ENCODE data around the gene CANX. TPM values are rescaled to one million over a fixed set of nuclear protein-coding genes. Genes with fewer than 3 reads are reported as not detected.
"Not testable (repeated sequence)": the region's sequence is repeated elsewhere in the genome, so short reads cannot be mapped to it uniquely, and the experiment has no call there.

CANX gene, protein sequence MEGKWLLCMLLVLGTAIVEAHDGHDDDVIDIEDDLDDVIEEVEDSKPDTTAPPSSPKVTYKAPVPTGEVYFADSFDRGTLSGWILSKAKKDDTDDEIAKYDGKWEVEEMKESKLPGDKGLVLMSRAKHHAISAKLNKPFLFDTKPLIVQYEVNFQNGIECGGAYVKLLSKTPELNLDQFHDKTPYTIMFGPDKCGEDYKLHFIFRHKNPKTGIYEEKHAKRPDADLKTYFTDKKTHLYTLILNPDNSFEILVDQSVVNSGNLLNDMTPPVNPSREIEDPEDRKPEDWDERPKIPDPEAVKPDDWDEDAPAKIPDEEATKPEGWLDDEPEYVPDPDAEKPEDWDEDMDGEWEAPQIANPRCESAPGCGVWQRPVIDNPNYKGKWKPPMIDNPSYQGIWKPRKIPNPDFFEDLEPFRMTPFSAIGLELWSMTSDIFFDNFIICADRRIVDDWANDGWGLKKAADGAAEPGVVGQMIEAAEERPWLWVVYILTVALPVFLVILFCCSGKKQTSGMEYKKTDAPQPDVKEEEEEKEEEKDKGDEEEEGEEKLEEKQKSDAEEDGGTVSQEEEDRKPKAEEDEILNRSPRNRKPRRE
- total RNA-seq, result 318 and 332 TPM in 2 replicates

DNA sequence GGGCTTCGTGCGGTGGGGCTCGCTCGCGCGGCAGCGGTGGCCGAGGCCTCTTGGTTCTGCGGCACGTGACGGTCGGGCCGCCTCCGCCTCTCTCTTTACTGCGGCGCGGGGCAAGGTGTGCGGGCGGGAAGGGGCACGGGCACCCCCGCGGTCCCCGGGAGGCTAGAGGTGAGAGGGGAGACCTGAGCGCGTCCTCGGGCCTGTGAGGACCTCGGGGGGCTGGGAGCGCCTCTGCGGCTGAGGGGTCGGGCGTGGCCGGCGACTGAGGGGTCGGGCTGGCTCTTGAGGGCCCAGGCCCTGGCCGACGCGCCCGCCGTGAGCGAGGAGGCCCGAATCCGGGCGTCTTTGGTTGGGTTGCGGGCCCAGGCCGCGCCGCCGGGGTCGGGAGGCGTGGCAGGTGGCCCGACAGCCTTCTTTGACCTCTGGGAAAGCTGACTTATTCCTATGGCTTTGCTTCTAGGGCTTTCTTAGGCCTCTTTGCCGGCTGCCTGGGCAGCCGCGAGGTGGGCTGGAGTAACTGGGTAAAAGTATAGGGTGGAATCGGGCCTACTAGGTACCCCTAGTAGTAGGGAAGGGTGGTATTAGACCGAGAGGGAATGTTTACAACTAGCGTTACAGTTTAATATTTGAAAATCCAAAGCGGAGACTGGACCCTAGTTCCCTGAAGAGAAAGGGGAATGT is at the start of gene CANX:
CANX (plus strand) TSS at position 33 of the 681 bp plus-strand sequence. CDS start 6,715 bp downstream, outside the sequence.
- ChIA-PET POLR2A (interaction anchor here (0.6 to 5.4 kb wide), 8 partner anchors 20 to 272 kb away, joined by 3 to 35 read pairs (median 6); partner anchors contain the start of genes CBY3, HNRNPH1, MAML1 and RUFY1), CTCF (no interaction called here)
- intact Hi-C loops (cut with micrococcal nuclease), result loop anchor here (1.0 to 10.0 kb wide), 11 partner anchors 21 to 1547 kb away; partner anchors contain the start of genes HNRNPH1, MAML1, MRNIP and NHP2
- H3K27me3 Mint-ChIP-seq, result no peaks in the 10 kb centered on the region
- H3K4me3 Mint-ChIP-seq, result peak within 1 kb of the TSS; percentile 97
- no peak for DNase-seq
- peak within 1 kb of the TSS; percentile 99 for H3K27ac Mint-ChIP-seq
- H3K9me3 Mint-ChIP-seq, result no peaks in the 10 kb centered on the region
- peaks cover 48% of the 10 kb centered on the region for H3K4me1 Mint-ChIP-seq
- H3K36me3 Mint-ChIP-seq (ENCODE audit: low read depth), result peaks cover 34% of the 10 kb centered on the region
- TF ChIP-seq, protein P1, sequence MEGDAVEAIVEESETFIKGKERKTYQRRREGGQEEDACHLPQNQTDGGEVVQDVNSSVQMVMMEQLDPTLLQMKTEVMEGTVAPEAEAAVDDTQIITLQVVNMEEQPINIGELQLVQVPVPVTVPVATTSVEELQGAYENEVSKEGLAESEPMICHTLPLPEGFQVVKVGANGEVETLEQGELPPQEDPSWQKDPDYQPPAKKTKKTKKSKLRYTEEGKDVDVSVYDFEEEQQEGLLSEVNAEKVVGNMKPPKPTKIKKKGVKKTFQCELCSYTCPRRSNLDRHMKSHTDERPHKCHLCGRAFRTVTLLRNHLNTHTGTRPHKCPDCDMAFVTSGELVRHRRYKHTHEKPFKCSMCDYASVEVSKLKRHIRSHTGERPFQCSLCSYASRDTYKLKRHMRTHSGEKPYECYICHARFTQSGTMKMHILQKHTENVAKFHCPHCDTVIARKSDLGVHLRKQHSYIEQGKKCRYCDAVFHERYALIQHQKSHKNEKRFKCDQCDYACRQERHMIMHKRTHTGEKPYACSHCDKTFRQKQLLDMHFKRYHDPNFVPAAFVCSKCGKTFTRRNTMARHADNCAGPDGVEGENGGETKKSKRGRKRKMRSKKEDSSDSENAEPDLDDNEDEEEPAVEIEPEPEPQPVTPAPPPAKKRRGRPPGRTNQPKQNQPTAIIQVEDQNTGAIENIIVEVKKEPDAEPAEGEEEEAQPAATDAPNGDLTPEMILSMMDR (IDR thresholded peaks at IDR 0.05), result no peak
- peak; percentile 1 for ATAC-seq (ENCODE audit: low read depth)

DNA sequence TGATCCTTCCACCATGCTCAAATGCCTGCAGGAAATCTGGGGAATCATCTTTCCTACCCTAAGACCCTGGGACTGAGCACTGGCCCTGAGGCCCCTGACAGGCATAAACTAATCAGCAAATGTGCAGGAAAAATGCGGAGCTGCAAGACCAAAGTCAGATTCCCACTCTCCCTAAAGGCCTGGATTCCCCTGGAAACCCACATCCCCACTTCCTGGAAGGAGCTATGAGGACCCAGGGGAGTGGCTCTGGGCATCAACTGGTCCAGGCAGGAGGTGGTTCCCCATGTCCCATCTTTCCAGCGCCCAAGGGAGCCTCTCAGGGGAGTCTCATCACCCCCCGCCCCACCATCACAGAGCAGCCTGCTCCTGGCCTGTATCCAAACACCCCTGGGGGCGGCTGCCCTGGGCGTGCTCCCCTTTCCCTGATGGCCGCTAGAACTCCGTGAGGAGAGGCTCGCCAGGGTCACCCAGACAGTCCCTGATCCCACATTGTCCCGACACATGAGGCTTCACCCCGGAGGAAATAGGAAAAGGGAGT is 49.5 kb upstream of the CANX start:
- intact Hi-C loops (cut with micrococcal nuclease); H3K4me3 Mint-ChIP-seq; H3K4me1 Mint-ChIP-seq; DNase-seq; ATAC-seq (ENCODE audit: low read depth); H3K36me3 Mint-ChIP-seq (ENCODE audit: low read depth); CTCF ChIA-PET; H3K27me3 Mint-ChIP-seq; H3K27ac Mint-ChIP-seq; H3K9me3 Mint-ChIP-seq: not testable (repeated sequence)
- POLR2A ChIA-PET, result interaction anchor here (0.5 to 0.6 kb wide), 2 partner anchors 11 to 16 kb away, joined by 3 to 6 read pairs; no protein-coding TSS in a partner anchor

DNA sequence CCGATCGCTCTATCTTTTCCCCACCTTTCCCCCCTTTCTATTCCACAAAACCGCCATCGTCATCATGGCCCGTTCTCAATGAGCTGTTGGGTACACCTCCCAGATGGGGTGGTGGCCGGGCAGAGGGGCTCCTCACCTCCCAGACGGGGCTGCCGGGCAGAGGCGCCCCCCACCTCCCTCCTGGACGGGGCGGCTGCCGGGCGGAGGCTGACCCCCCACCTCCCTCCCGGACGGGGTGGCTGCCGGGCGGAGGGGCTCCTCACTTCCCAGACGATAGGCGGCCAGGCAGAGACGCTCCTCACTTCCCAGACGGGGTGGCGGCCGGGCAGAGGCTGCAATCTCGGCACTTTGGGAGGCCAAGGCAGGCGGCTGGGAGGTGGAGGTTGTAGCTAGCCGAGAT is 48.5 kb upstream of the CANX start:
- H3K27me3 Mint-ChIP-seq; H3K4me1 Mint-ChIP-seq; CTCF ChIA-PET; H3K27ac Mint-ChIP-seq; DNase-seq; intact Hi-C loops (cut with micrococcal nuclease); H3K9me3 Mint-ChIP-seq; ATAC-seq (ENCODE audit: low read depth); H3K4me3 Mint-ChIP-seq; H3K36me3 Mint-ChIP-seq (ENCODE audit: low read depth): not testable (repeated sequence)
- POLR2A ChIA-PET, result interaction anchor here (0.6 kb wide), 1 partner anchor 17 kb away, joined by 6 read pairs; no protein-coding TSS in a partner anchor

DNA sequence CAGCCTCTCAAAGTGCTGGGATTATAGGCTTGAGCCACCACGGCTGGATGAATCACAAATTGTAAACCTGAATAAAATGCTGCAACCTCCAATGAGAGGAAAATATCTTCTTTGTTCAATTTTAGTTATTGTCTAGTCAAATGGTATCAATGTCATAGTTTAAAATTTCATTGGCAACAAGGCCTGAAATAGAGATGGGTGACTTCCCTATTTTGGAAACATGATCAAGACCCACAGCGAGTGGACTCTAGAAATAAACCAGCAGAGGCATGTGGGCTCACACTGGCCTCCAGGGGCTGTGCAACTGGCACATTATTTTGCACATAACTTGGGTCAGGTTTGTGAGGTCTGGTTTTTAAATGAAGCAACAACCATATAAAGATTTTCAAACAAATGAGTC is 45.6 kb upstream of the CANX start:
- H3K27ac Mint-ChIP-seq; H3K36me3 Mint-ChIP-seq (ENCODE audit: low read depth); H3K4me3 Mint-ChIP-seq; intact Hi-C loops (cut with micrococcal nuclease); POLR2A ChIA-PET; H3K27me3 Mint-ChIP-seq; H3K9me3 Mint-ChIP-seq; DNase-seq; H3K4me1 Mint-ChIP-seq; CTCF ChIA-PET; ATAC-seq (ENCODE audit: low read depth): not testable (repeated sequence)

DNA sequence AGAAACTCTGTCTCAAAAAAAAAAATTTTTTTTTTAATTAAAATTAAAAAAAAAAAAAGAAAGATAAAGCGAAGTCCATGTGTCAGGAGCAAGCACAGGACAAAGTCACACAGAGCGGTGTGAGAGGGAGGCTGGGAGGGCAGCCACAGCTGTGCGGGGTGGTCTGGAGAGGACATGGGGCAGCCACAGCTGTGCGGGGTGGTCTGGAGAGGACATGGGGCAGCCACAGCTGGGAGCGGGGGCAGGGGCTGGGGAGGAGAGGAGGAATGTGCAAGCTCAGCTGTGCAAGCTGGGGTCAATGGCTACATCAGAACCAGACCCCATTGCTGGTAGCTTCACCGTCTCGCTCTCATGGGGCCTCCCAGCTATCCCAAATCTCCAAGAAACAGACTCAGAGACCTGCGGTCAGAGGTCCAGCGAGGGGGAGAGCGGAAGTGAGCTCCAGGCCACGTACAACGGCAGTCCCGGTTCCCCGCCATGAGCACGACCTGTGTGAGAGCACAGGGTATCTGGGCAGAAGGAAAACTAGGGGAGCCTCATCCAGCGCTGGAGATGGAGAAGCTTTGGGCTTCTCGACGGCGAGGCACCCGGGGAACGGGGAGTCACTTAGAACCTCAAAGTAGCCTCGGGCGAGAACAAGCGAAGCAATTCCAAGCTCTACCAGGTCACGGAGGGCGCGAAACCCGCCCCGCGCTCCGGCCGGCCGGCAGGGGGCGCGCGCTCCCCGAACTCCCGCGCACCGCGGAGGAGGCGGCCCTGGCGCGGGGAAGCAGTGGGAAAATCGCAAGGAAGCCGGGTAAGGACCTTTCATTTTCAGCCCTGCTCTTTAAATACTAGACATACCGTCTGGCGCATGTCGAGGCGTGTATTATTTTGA is 41.2 kb upstream of the CANX start:
- CTCF ChIA-PET; POLR2A ChIA-PET; H3K27ac Mint-ChIP-seq; H3K36me3 Mint-ChIP-seq (ENCODE audit: low read depth); H3K9me3 Mint-ChIP-seq; H3K4me1 Mint-ChIP-seq; H3K27me3 Mint-ChIP-seq; H3K4me3 Mint-ChIP-seq: not testable (repeated sequence)
- DNase-seq, result peak; percentile 27
- ATAC-seq (ENCODE audit: low read depth), result peak; percentile 94
- intact Hi-C loops (cut with micrococcal nuclease), result loop anchor here (2.0 kb wide), 1 partner anchor 19 kb away; no protein-coding TSS in a partner anchor

DNA sequence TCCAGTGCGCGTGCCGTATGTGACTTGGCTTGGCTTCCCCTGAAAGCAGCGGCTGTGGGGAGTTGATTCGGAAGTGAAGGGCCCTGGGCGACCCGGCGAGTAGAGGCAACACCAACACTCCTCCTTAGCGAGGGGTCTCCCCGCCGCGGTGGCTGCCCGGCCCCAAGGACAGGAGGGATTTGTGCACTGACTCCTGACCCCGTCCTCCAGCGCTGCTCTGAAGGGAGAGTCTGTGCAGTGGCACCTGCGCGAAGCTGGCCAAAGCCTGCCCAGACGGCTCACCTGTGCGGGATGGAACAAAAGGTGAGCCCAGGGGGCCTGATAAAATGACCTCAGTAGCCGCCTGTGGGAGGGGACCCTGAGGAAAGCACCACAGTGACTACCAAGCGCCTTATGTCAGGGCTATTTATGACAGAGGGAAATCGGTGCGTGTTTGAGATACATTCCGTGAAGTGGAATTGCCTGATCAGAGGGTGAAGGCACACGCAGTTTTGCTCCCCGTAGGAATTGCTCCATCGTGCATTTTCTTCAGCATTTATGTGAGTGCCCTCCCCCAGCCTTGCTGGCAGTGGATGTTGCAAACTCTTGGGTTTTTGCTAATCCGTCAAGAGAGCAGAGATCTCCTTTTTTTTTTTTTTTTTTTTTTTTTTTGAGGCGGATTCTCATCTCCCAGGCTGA is 40.4 kb upstream of the CANX start:
- peak; percentile 23 for DNase-seq
- H3K4me3 Mint-ChIP-seq, result peak overlapping the region; percentile 79
- intact Hi-C loops (cut with micrococcal nuclease), result loop anchor here (2.0 kb wide), 1 partner anchor 20 kb away; no protein-coding TSS in a partner anchor
- POLR2A ChIA-PET; H3K27ac Mint-ChIP-seq; H3K36me3 Mint-ChIP-seq (ENCODE audit: low read depth); H3K9me3 Mint-ChIP-seq; CTCF ChIA-PET; H3K27me3 Mint-ChIP-seq; H3K4me1 Mint-ChIP-seq: not testable (repeated sequence)
- ATAC-seq (ENCODE audit: low read depth), result peak; percentile 73

DNA sequence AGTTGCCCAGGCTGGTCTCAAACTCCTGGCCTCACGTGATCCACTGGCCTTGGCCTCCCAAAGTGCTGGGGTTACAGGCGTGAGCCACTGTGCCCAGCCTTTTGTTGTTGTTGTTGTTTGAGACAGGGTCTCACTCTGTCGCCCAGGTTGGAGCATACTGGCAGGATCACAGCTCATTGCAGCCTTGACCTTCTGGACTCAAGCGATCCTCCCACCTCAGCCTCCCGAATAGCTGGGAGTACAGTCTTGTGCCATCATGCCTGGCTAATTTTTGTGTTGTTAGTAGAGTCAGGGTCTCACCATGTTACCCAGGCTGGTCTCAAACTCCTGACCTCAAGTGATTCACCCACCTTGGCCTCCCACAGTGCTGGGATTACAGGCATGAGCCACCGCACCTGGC is 37.1 kb upstream of the CANX start:
- ATAC-seq (ENCODE audit: low read depth); CTCF ChIA-PET; H3K27me3 Mint-ChIP-seq; intact Hi-C loops (cut with micrococcal nuclease); DNase-seq; H3K27ac Mint-ChIP-seq; H3K4me3 Mint-ChIP-seq; POLR2A ChIA-PET; H3K4me1 Mint-ChIP-seq; H3K9me3 Mint-ChIP-seq; H3K36me3 Mint-ChIP-seq (ENCODE audit: low read depth): not testable (repeated sequence)

Measured in activated B cell treated with CpG ODN at 0.5 μM for 24 hours (primary cell).